Measurements from ENCODE around the gene ZDHHC7. TPM values are rescaled to one million over a fixed set of nuclear protein-coding genes. Genes with fewer than 3 reads are reported as not detected.
A peak's percentile ranks its signal among the peaks of the same experiment; 100 is the strongest.

Gene ZDHHC7
- total RNA-seq, 4 donors from 2014 or later = 45.9 to 65.5 (median 54.3) TPM

- peaks cover 17% of the 10 kb centered on the region for H3K4me1 ChIP-seq
- H3K4me3 ChIP-seq = no peak overlapping the region
- no peak for TF ChIP-seq CTCF (IDR thresholded peaks at IDR 0.05)
- no peak for TF ChIP-seq POLR2A (IDR thresholded peaks at IDR 0.05)
- no peak for TF ChIP-seq POLR2AphosphoS5 (IDR thresholded peaks at IDR 0.05)
- no peak for TF ChIP-seq EP300 (IDR thresholded peaks at IDR 0.05)
- no peaks in the 10 kb centered on the region for H3K9me3 ChIP-seq
- no peak overlapping the region for H3K27ac ChIP-seq
- DNase-seq (ENCODE audit: low spot score in 2 of 2) = no peak
- whole genome bisulfite sequencing = 84% methylated on average over 12 of the region's 12 CpGs
- peaks cover 56% of the 10 kb centered on the region for H3K36me3 ChIP-seq
- H3K27me3 ChIP-seq = no peaks in the 10 kb centered on the region
Observed at GRCh38 chr16:84975066-84975465, 36.3 kb downstream of the ZDHHC7 start.

- Histone ChIP-seq H3K27me3 (no peaks in the 10 kb centered on the region), H3K4me1 (peaks cover 17% of the 10 kb centered on the region), H3K27ac (no peak overlapping the region), H3K36me3 (peaks cover 51% of the 10 kb centered on the region), H3K4me3 (no peak overlapping the region), H3K9me3 (no peaks in the 10 kb centered on the region)
- TF ChIP-seq POLR2AphosphoS5 (IDR thresholded peaks at IDR 0.05) (no peak), CTCF (IDR thresholded peaks at IDR 0.05) (no peak), POLR2A (IDR thresholded peaks at IDR 0.05) (no peak), EP300 (IDR thresholded peaks at IDR 0.05) (no peak)
- 91% methylated on average over 23 of the region's 23 CpGs for WGBS
- DNase-seq (ENCODE audit: low spot score in 2 of 2) = no peak
Observed at GRCh38 chr16:84973776-84974523, 37.4 kb downstream of the ZDHHC7 start.

GRCh38 chr16:84973236-84973635 lies 38.1 kb downstream of the ZDHHC7 start:
- WGBS = 74% methylated on average over 15 of the region's 15 CpGs
- Histone ChIP-seq H3K27ac (peak overlapping the region; percentile 15), H3K36me3 (peaks cover 44% of the 10 kb centered on the region), H3K4me3 (no peak overlapping the region), H3K27me3 (no peaks in the 10 kb centered on the region), H3K4me1 (peaks cover 17% of the 10 kb centered on the region), H3K9me3 (no peaks in the 10 kb centered on the region)
- no peak for TF ChIP-seq POLR2AphosphoS5 (IDR thresholded peaks at IDR 0.05)
- no peak for TF ChIP-seq CTCF (IDR thresholded peaks at IDR 0.05)
- no peak for TF ChIP-seq EP300 (IDR thresholded peaks at IDR 0.05)
- no peak for TF ChIP-seq POLR2A (IDR thresholded peaks at IDR 0.05)
- no peak for DNase-seq (ENCODE audit: low spot score in 2 of 2)

GRCh38 chr16:84970447-84971127 lies 40.7 kb downstream of the ZDHHC7 start:
- Histone ChIP-seq H3K9me3 (no peaks in the 10 kb centered on the region), H3K27me3 (no peaks in the 10 kb centered on the region), H3K36me3 (peaks cover 18% of the 10 kb centered on the region), H3K4me3 (no peak overlapping the region), H3K27ac (no peak overlapping the region), H3K4me1 (peaks cover 7% of the 10 kb centered on the region)
- TF ChIP-seq CTCF (IDR thresholded peaks at IDR 0.05) (peak; percentile 84 to 93), POLR2AphosphoS5 (IDR thresholded peaks at IDR 0.05) (no peak)
- WGBS = 18% methylated on average over 18 of the region's 18 CpGs
- DNase-seq (ENCODE audit: low spot score in 2 of 2) = peak; percentile 87 to 94

GRCh38 chr16:84967828-84968227 lies 43.5 kb downstream of the ZDHHC7 start:
- no peak overlapping the region for H3K4me3 ChIP-seq
- TF ChIP-seq EP300 (IDR thresholded peaks at IDR 0.05) (no peak), POLR2A (IDR thresholded peaks at IDR 0.05) (no peak), POLR2AphosphoS5 (IDR thresholded peaks at IDR 0.05) (no peak), CTCF (IDR thresholded peaks at IDR 0.05) (no peak)
- WGBS = 62% methylated on average over 16 of the region's 16 CpGs
- no peaks in the 10 kb centered on the region for H3K9me3 ChIP-seq
- peaks cover 6% of the 10 kb centered on the region for H3K27me3 ChIP-seq
- H3K36me3 ChIP-seq = no peaks in the 10 kb centered on the region
- peaks cover 5% of the 10 kb centered on the region for H3K4me1 ChIP-seq
- no peak overlapping the region for H3K27ac ChIP-seq
- no peak for DNase-seq (ENCODE audit: low spot score in 2 of 2)

All from suprapubic skin (tissue), 4 donors.